GM21526 (cell line): ENCODE data around the gene SMAD9.
A peak's percentile ranks its signal among the peaks of the same experiment; 100 is the strongest.

Experiments used
- ATAC-seq: cut with Tn5 transposase; IDR thresholded peaks from one replicate; pipeline ENCODE4 v1.9.1; 2021; ENCODE audit warnings: moderate library complexity; ENCODE audit not compliant: unreplicated experiment, low FRiP score

Gene SMAD9

GRCh38 chr13:36919833-36920615, at the start of gene SMAD9:
Gene SMAD9, minus strand, starts transcription at chr13:36920238. Its CDS starts 40,549 bp downstream, at chr13:36879689.
- ATAC-seq: peak; percentile 85

GRCh38 chr13:36966404-36966803, 46.4 kb upstream of the SMAD9 start:
- ATAC-seq: no peak

GRCh38 chr13:36965767-36966166, 45.7 kb upstream of the SMAD9 start:
- no peak for ATAC-seq

- no peak for ATAC-seq
Observed at GRCh38 chr13:36959456-36960116, 39.5 kb upstream of the SMAD9 start.

- ATAC-seq: no peak
Observed at GRCh38 chr13:36954542-36954941, 34.5 kb upstream of the SMAD9 start.

- ATAC-seq: no peak
Observed at GRCh38 chr13:36950920-36951319, 30.9 kb upstream of the SMAD9 start.

- no peak for ATAC-seq
Observed at GRCh38 chr13:36950330-36950729, 30.3 kb upstream of the SMAD9 start.

GRCh38 chr13:36945078-36945477, 25.0 kb upstream of the SMAD9 start:
- ATAC-seq: no peak

GRCh38 chr13:36925603-36926002, 5.6 kb upstream of the SMAD9 start:
- no peak for ATAC-seq

- no peak for ATAC-seq
Observed at GRCh38 chr13:36924001-36924400, 4.0 kb upstream of the SMAD9 start.

- no peak for ATAC-seq
Observed at GRCh38 chr13:36921631-36922301, 1.7 kb upstream of the SMAD9 start.

GRCh38 chr13:36920616-36921185, 663 bp upstream of the SMAD9 start:
- no peak for ATAC-seq

- ATAC-seq: peak; percentile 27
Observed at GRCh38 chr13:36919171-36919832, 736 bp downstream of the SMAD9 start.

GRCh38 chr13:36918246-36919131, 1.5 kb downstream of the SMAD9 start:
- ATAC-seq: no peak

GRCh38 chr13:36917311-36917710, 2.7 kb downstream of the SMAD9 start:
- no peak for ATAC-seq

GRCh38 chr13:36915896-36916640, 4.0 kb downstream of the SMAD9 start:
- no peak for ATAC-seq

- ATAC-seq: no peak
Observed at GRCh38 chr13:36915106-36915505, 4.9 kb downstream of the SMAD9 start.

GRCh38 chr13:36914648-36915047, 5.4 kb downstream of the SMAD9 start:
- no peak for ATAC-seq

- ATAC-seq: no peak
Observed at GRCh38 chr13:36913463-36913862, 6.6 kb downstream of the SMAD9 start.
